HG03460 (cell line): ENCODE data around the gene ERAP2.
"Not testable (repeated sequence)": the region's sequence is repeated elsewhere in the genome, so short reads cannot be mapped to it uniquely, and the experiment has no call there.

ENCODE experiments used
- ATAC-seq: cut with Tn5 transposase; IDR thresholded peaks from one replicate; pipeline ENCODE4 v1.9.1; 2021; ENCODE audit not compliant: unreplicated experiment

ERAP2 gene

DNA sequence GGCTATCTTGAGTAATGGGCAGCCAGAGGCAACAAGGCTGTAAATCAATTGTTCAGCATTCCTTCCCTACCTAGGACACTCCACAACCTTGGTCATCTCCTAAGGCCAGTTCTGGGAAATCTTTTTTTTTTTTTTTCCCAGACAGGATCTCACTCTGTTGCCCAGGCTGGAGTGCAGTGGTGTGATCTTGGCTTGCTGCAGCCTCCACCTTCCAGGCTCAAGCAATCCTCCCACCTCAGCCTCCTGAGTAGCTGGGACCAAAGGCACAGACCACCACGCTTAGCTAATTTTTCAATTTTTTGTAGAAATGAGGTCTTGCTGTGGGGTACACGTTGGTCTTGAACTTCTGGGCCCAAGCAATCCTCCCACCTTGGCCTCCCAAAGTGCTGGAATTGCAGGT is 54.7 kb downstream of the ERAP2 start:
- ATAC-seq = not testable (repeated sequence)

DNA sequence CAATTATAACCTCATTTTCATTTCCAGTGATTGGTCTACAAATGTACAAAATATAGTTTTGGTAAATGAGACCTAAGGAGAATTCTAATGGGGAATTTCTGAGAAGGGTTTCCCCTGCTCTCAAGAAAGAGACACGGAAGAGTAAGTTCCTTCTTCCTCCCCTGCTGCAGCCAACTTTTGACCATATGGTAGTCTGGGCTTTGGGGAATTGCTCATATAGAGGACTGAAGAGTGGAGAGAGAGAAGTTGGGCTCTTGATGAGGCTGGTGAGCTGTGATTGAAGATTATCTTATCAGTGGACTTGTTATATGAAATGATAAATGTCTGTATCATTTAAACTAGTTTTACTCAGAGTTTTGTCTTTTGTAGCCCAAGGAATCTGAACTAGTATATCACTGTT is 55.3 kb downstream of the ERAP2 start:
- ATAC-seq = no peak

DNA sequence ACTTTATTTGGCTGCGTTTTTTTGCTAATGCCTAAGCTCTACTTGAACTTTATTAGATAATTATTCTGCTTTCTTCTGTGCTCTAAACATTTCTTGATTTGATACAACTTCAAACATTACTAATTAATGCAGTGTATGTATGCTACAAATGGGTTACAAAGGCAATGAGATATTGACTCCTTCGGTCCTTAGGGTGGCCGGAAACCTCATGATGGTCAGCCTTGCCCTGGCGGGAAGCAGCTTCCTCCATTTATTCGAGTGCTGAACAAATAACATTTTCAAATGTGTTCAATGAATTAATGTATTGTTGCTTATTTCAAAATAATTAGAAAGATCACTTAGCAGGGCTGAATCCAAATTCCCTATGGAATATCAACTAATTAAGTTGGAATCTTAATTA is 55.7 kb downstream of the ERAP2 start:
- no peak for ATAC-seq

DNA sequence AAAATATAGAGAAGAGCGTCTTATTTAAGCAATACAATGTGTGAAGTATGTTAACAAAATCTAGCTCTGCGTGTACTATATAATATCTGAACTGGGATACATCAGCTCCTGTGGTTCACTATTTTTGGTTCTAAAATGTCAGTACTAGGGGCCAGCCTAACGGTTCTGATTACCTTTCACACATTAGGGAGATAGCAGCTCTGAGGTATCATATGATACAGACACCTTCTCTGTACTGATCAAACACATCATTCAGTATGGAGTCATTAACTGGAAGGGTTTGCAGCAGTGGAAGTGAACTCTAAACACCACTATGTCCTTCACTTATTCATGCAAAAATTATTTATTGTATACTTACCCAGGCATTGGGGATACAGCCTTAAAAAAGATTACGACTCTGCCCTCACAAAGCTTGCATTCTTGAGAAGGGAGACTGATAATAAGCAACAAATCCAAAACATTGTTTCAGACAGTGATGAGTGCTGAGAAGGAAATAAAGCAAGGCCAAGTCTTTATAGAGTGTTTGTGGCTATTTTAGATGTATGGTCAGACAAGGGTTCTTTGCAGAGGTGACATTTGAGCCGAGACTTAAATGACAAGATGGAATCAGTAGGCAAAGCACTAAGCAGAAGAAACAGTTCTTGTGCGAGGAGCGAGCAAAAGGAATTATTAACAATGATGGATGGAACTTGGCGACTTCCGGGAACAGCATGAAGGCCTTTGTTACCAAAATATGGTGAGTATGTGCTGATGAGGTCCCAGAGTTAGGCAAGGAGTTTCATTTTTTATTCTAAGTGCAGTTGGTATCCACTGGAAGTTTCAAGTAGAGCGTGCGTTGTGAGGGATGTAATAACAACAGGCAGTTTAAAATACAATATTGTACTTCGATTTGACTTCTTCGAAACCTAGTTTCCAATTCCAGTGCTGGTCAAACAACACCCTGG is 57.7 kb downstream of the ERAP2 start:
- ATAC-seq = no peak

DNA sequence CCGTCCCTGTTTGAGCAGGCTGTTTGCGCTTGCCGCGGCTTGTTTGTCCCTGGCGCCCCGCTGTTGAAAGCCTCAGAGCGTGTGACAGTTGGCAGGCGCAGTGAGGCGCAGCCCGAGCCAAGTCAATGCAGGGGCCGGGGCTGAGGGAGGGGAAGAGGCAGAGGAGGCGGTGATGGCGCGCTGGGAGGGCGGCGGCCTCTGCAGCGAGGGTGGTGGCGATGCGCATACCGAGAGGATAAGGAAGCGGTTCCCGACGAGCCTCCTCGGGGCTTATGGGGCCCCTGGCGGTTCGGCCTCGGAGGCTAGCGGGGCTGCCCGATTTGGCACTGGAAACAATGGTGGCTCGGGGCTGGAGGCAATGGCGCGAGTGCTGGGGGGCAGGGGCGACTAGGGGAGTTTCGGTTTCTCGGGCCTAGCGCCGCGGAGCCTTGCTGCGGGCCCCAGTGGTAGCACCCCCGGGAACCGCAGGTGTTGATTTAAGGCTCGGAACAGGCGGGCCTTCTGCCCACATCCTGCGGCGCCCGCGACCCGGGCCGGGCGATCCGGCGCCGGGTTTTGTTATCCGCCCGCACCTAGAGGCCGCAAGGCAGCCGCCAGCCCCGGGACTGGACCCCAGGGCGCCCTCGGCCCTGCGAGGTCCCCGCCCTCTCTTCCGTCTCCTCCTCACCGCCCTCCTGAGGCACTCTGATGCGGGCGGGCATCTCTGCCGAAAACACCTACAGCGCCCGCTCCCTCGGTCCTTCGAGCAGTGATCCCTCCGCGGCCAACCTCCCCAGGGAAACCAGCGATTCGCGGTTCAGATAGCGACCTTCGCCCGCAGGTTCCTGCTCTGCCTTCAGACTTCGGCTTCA is 58.6 kb downstream of the ERAP2 start:
- ATAC-seq = peak; percentile 59

DNA sequence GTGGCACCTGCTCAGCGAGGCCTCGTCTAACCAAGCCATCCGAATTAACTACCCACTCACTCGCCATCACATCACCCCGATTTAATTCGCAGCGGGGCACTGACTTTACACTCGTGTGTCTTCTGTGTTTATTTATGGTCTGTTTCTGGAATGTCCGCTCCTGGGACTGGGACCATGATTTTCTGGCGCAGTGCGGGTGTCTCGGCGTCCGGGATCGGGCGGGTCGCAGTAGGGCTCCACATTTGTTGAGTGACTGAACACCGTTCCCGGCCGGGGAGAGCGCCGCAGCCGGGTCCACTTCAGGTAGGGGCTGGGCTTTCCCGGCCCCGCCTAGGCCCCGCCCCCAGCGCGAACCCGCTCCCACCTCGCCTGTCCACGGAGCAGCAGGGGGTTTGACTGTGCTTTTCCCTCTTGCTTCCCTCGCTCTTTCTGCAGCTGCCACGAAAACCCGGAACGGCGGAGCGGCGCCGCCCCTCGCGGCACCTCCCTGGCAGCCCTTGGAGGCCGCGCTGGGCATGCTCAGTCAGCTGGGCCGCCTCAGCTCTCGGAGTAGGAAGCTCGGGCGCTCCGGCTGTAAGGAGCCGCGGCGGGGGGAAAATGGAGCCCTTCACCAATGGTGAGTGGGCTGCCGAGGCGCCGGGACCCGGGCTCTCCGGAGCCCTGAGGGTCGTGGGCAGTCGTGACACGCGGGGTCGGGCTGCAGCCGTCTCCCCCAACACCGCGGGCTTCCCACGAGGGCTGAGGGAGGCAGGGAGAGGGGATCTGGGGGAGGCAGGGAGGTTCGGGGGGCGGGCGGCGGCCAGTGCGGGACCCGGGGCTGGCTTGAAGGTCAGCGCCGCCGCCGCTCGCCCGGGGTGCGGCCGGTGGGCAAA is 59.5 kb downstream of the ERAP2 start, which contains the start of gene LNPEP:
Gene LNPEP (plus strand): TSS at position 522 of the 872 bp plus-strand sequence. CDS start 76 bp downstream, at position 598.
- peak; percentile 55 for ATAC-seq

DNA sequence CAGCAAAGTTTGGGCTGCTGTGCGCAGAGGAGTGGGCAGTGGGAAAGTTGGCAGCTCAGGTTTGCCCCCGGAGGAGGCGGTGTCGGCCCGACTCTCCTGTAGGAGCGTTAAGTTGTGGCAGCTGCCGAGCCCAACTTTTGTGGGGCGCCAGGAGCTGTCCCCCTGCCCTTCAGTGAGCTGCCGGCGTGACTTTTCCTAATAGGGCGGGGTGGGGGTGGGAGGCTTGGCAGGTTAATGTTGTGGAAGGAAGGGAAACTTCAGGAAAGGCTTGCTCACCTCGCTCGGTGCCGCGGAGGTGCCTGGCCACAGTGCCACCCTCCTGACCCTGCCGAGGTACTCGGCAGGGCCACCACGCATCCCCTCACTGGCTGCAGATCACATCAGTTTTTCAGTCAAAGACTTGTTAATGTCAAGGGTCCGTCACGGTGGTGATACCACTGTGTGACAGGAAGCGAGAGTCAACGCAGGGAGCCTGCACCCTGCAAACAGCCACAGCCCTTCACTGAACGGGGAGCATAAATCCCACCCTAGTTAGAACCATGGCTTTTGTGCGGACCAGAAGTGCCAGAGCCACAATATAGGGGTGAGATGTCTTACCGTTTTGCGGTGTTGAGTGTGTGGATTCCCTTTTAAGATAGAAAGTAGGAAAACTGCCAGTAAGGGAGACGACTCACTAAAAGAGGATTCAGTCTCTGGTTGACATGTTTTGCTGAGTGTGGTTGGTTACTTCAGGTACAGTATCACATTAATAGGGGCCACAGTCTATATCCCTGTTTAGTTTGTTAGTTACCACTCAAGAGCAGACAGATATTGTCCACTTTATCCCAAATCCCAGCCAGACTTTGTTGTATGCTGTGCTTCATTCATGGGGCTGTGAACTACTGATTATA is 60.4 kb downstream of the ERAP2 start:
- ATAC-seq = peak; percentile 27

DNA sequence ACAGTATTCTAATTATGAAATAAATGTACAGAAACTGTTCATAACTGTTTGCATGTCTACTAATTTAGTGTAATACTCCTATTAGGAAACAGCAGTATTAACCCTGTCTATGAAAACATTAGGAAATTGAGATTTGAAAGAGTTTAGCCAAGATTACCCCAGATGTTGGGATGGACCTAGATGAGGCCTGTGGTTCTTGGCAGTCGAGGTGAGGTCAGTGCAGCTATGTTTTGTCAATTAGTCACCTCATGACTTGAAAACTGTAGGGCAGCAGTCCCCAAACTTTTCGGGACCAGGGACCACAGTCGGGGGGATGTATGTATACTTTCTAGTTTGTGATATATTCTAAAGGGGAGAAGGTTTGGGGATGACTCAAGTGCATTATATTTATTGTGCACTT is 64.3 kb downstream of the ERAP2 start:
- ATAC-seq = no peak

DNA sequence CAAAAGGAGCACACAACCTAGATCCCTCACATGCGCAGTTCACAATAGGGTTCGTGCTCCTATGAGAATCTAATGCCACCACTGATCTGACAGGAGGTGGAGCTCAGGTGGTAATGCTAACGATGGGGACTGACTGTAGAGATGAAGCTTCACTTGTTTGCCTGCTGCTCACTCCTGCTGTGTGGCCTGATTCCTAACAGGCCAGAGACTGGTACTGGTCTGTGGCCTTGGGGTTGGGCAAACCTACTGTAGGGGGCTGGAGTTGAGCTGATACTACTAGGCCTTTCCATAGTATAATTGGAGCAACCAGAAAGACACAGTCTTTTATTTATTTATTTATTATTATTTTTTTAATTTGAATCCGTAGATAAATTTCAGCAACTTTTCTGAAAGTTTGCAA is 64.8 kb downstream of the ERAP2 start:
- no peak for ATAC-seq

DNA sequence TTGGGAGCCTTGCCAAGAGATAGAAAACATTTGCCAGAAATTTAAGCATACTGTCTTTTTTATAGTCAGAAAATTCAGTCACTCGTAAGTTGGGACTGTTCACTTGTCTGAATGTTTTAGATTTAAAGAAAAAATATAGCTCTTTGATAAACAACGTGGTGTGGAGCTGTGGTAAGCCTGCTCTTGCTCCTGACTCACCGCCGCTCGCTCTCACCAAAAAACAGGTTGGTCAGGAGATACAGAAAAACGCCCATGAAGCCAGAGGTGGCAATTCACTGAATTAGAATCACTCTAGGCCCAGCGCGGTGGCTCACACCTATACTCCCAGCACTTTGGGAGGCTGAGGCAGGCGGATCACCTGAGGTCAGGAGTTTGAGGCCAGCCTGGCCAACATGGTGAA is 65.8 kb downstream of the ERAP2 start:
- ATAC-seq = no peak

DNA sequence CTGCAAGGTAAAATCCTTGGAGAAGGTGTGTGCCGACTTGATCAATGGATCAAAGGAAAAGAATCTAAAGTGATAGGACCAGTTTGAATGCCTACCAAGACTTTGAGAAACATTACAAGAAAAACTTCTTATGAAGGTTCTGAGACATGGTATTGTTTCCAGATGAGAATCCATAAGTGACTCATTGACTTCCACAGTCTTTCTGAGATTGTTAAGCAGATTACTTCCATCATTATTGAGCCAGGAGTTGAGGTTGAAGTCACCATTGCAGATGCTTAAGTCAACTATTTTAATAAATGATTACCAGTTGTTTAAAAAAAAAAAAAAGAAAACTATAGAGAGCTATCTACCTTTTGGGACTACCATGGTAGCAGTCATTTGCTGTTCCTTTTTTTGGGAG is 66.6 kb downstream of the ERAP2 start:
- no peak for ATAC-seq

DNA sequence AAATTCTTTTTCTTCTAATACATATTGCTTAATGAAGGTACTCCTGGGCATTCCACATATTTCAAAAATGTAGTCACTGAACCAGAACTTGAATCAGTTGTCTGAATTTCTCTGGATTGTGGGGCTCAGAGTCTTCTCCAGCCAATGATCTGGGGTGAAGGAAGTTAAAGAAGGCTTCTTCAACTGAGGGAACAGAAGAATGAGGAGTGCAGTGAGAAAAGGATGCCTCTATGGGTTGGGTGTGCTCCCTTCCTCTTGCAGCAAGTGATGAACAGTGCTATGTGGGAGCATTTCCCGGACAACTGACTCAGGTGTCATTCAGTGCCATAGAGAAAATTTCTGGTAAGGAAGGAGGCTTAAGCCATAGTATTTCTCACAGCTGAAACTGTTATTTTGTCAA is 67.5 kb downstream of the ERAP2 start:
- ATAC-seq = no peak

DNA sequence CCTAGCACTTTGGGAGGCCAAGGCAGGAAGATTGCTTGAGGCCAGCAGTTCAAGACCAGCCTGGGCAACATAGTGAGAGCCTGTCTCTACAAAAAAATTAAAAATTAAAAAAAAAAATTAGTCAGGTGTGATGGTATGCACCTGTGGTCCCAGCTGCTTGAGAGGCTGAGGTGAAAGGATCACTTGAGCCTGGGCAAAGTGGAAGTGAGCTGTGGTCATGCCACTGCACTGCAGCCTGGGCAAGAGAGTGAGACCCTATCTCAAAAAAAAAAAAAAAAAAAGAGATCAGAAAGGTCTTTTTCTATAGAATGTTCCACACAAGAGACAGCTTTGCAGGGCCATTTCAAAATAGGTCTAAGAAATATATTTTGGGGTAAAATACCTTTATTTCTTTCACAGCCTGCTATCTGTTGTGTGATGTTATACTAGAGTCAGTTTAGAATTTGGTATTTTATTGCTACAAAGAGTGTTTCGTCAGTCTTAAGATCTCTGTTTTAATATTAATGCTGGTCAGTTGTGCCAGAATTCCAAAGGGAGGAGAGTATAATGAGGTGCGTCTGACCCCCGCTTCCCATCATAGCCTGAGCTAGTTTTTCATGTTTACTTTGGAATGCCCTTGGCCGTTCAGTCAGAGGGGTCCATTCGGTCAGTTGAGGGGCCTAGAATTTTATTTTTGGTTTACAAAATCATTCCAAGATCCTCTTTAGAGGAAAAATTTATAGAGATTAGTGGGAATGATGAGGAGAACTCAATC is 69.0 kb downstream of the ERAP2 start:
- no peak for ATAC-seq

DNA sequence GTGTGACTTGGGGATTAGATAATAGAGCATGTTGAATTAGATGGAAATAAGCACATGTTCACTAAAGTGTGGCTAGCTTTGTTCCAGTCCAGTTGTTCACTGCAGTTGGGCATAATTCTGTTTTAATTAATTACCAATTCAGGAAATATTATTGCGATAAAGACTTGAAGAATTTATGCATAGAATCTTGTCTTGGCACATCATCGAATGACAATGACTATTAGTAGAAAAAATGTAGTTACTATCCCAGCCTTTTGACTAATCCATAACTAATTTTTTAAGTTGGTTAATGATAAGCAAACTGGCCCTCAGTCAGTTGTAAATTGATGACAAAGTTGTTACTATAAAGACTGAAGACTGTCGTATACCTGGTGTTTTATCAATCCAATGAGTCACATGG is 70.1 kb downstream of the ERAP2 start:
- ATAC-seq = no peak

DNA sequence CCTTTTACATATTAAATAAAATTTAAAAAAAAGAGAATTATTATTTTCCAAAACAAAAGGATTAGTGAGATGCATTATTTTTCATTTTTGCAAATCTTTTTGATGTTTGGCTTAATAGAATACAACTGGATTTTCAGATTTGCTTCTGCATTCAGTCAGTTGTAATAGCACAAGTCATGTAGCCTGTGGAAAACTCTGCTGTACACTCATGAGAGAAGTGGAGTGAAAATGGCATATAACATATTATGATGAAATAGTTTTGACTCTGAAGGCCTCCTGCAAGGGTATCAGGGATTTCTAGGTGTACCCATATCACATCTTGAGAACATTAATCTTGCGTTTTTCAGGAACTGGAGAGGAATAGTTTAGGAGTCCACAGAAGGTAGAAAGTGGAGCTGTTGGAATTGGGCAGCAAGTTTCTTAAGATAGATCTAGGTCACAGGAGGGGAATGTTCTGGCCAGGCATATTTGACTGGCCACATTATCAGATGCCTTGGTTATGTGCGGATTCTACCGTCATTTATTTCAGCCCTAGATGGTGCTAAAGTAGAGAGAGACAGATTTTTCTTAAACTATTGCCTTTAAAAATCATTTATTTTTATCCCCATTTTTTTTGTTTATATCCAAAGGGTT is 75.9 kb downstream of the ERAP2 start:
- no peak for ATAC-seq

DNA sequence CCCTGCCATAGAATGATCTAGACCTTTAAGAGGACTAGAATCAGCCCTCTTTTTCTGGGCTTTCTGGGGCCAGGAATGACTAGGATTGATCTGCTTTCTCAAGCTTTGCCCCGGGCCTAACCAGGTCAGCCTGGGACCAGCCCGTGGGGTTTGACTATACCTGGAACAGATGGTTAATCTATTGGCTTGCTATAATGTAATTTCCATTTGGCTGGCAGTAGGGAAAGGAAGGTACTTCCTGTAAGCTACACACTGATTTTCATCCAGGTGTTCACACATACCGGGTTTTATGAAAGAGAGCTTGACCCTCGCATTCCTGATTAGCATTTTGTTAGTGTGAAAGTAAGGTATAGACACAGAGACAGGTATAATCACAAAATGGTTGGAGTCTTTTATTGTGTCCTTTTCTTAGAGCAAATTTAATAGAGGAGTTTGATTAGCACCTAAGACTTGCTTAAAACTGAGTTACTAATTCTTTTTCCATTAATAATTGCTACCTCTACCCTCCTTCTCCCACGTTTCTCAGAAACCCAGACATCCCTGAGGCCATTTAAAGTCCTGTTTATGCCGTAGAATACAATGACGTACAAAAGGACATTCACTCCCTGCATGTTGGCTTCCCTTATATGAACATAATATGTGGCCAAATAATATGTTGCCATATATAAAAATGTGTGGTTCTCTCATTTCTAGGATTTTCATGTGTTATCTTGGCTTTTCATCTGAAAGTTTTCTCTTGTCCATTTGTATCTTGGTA is 76.9 kb downstream of the ERAP2 start:
- ATAC-seq = no peak

DNA sequence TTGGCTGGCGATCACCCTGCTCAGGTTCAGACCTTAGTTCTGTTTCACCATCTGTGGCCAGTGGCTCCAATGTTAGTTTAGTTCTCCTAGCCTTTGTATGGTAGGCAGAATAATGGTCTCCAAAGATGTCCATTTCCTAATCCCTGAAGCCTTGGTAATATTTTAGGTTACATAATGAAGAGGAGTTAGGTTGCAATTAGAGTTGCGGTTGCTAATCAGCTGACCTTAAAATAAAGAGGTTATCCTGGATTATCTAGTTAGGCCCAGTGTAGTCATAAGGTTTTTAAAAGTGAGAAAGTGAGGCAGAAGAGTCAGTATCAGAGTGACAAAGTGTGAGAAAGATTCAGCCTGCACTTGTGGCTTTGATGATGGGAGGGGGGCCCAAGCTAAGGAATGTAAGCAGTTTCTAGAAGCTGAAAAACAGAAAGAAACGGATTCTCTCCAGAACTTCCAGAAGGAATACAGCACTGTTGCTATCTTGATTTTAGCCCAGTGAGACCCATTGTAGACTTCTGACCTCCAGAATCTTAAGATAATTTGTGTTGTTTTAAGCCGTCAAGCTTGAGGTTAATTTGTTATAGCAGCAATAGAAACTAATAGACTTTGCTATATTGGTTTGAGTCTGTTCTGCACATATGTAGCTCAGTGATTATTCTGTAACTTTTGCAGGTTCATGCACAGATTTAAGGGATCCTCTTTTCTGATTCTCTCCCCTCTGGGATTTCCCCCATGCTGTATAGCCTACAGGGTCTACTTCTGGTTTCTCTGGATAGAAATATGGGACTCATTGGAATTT is 81.2 kb downstream of the ERAP2 start:
- ATAC-seq = peak; percentile 53
